Endodermal cell (in vitro differentiated cells): ENCODE results near the gene POC1B. TPM values are rescaled to one million over a fixed set of nuclear protein-coding genes. Genes with fewer than 3 reads are reported as not detected.

Experiments
- DNase-seq: peaks from one replicate; pipeline ENCODE4 v3.0.0-alpha.2; 2017
- H3K27ac ChIP-seq: 2 replicates; pipeline ENCODE4 v1.5.1; 2013; ENCODE audit warnings: mild to moderate bottlenecking, low read depth, low read length, moderate library complexity
- H3K27me3 ChIP-seq: 2 replicates; pipeline ENCODE4 v1.6.1; 2013; ENCODE audit warnings: mild to moderate bottlenecking, low read length, moderate library complexity; ENCODE audit not compliant: insufficient read depth, control insufficient read depth, poor library complexity, severe bottlenecking
- H3K36me3 ChIP-seq: 2 replicates; pipeline ENCODE4 v1.7.0; 2013; ENCODE audit warnings: mild to moderate bottlenecking, low read length, moderate library complexity; ENCODE audit not compliant: control insufficient read depth, insufficient read depth
- H3K4me1 ChIP-seq: one replicate; pipeline ENCODE4 v1.7.0; 2013; ENCODE audit warnings: low read length; ENCODE audit not compliant: control insufficient read depth, insufficient read depth
- H3K4me3 ChIP-seq: 2 replicates; pipeline ENCODE4 v1.5.1; 2013; ENCODE audit warnings: mild to moderate bottlenecking, low read length, moderate library complexity
- H3K9ac ChIP-seq: 2 replicates; pipeline ENCODE4 v1.6.1; 2013; ENCODE audit warnings: mild to moderate bottlenecking, low read length, moderate library complexity; ENCODE audit not compliant: poor library complexity, severe bottlenecking; ENCODE audit errors: extremely low read depth
- H3K9me3 ChIP-seq: 2 replicates; pipeline ENCODE4 v1.6.1; 2013; ENCODE audit warnings: mild to moderate bottlenecking, low read length, moderate library complexity; ENCODE audit not compliant: control insufficient read depth
- H3K27ac Mint-ChIP-seq: 2 replicates; pipeline ENCODE4 v1.8.0; 2020; ENCODE audit warnings: mixed read lengths
- H3K27me3 Mint-ChIP-seq: 2 replicates; pipeline ENCODE4 v1.8.0; 2021; ENCODE audit warnings: mild to moderate bottlenecking, mixed read lengths; ENCODE audit not compliant: insufficient read depth
- H3K36me3 Mint-ChIP-seq: 2 replicates; pipeline ENCODE4 v1.8.0; 2020; ENCODE audit warnings: low read depth, mixed read lengths
- H3K4me1 Mint-ChIP-seq: 2 replicates; pipeline ENCODE4 v1.8.0; 2020; ENCODE audit warnings: mixed read lengths
- H3K4me3 Mint-ChIP-seq: 2 replicates; pipeline ENCODE4 v1.8.0; 2020; ENCODE audit warnings: mild to moderate bottlenecking, moderate library complexity, mixed read lengths
- H3K9me3 Mint-ChIP-seq: 2 replicates; pipeline ENCODE4 v1.8.0; 2020; ENCODE audit warnings: mild to moderate bottlenecking, mixed read lengths
- WGBS, 2 experiments: methylation state at CpG; one replicate each; pipeline versions ENCODE4 v1.1.5 to v1.1.7; 2013; ENCODE audit warnings: missing lambda C conversion rate in 2 of 2, mixed read lengths in 1 of 2; ENCODE audit not compliant: insufficient coverage in 1 of 2, insufficient read length in 1 of 2; 5-methylcytosine and 5-hydroxymethylcytosine counted together
- total RNA-seq, 2 donors: library from RNA; stranded (reverse); fragmentation: NEBNext Ultra II Directional in 1 of 2; extraction: Animal tissue kit (Norgen Biotek cat#: 25700) in 1 of 2; gene quantifications; 2 replicates in 1 of 2; 3 replicates in 1 of 2; pipeline ENCODE4 v1.2.1, GENCODE V29; 2021
- TF ChIP-seq, protein P1 (sequence below): fragments of 200-600 bp; sonication (generic); conservative IDR thresholded peaks from 2 replicates; pipeline ENCODE4 v1.5.0; 2021; ENCODE audit warnings: antibody characterized with exemption, mild to moderate bottlenecking

Gene POC1B
- total RNA-seq, 2 donors from 2014 or later: 22.3 to 36.1 TPM

- no peaks in the 10 kb centered on the region for H3K4me1 Mint-ChIP-seq
- TF ChIP-seq, protein P1, sequence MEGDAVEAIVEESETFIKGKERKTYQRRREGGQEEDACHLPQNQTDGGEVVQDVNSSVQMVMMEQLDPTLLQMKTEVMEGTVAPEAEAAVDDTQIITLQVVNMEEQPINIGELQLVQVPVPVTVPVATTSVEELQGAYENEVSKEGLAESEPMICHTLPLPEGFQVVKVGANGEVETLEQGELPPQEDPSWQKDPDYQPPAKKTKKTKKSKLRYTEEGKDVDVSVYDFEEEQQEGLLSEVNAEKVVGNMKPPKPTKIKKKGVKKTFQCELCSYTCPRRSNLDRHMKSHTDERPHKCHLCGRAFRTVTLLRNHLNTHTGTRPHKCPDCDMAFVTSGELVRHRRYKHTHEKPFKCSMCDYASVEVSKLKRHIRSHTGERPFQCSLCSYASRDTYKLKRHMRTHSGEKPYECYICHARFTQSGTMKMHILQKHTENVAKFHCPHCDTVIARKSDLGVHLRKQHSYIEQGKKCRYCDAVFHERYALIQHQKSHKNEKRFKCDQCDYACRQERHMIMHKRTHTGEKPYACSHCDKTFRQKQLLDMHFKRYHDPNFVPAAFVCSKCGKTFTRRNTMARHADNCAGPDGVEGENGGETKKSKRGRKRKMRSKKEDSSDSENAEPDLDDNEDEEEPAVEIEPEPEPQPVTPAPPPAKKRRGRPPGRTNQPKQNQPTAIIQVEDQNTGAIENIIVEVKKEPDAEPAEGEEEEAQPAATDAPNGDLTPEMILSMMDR: no peak
- Histone ChIP-seq H3K27ac (no peak overlapping the region), H3K4me1 (no peaks in the 10 kb centered on the region), H3K27me3 (no peaks in the 10 kb centered on the region), H3K4me3 (no peak overlapping the region), H3K9ac (no peak overlapping the region), H3K36me3 (no peaks in the 10 kb centered on the region), H3K9me3 (no peaks in the 10 kb centered on the region)
- no peak overlapping the region for H3K4me3 Mint-ChIP-seq
- peaks cover 10% of the 10 kb centered on the region for H3K36me3 Mint-ChIP-seq
- no peaks in the 10 kb centered on the region for H3K27me3 Mint-ChIP-seq
- H3K27ac Mint-ChIP-seq: no peak overlapping the region
- peak; percentile 62 for DNase-seq
- WGBS, 2 experiments: 69 to 79% methylated on average over 2 of the region's 2 CpGs
- no peaks in the 10 kb centered on the region for H3K9me3 Mint-ChIP-seq
Observed at GRCh38 chr12:89486264-89486663, 39.6 kb downstream of the POC1B start.

GRCh38 chr12:89484470-89484869 is 41.4 kb downstream of the POC1B start:
- TF ChIP-seq, protein P1: no peak
- DNase-seq: no peak
- H3K27me3 ChIP-seq: no peaks in the 10 kb centered on the region
- H3K36me3 Mint-ChIP-seq: peaks cover 5% of the 10 kb centered on the region
- H3K27ac Mint-ChIP-seq: no peak overlapping the region
- H3K27me3 Mint-ChIP-seq: no peaks in the 10 kb centered on the region
- no peaks in the 10 kb centered on the region for H3K9me3 Mint-ChIP-seq
- H3K27ac ChIP-seq: no peak overlapping the region
- no peaks in the 10 kb centered on the region for H3K36me3 ChIP-seq
- no peak overlapping the region for H3K9ac ChIP-seq
- H3K9me3 ChIP-seq: no peaks in the 10 kb centered on the region
- no peak overlapping the region for H3K4me3 ChIP-seq
- WGBS, 2 experiments: 95 to 100% methylated on average over 1 of the region's 1 CpG
- H3K4me3 Mint-ChIP-seq: no peak overlapping the region
- H3K4me1 Mint-ChIP-seq: no peaks in the 10 kb centered on the region
- H3K4me1 ChIP-seq: no peaks in the 10 kb centered on the region

GRCh38 chr12:89481213-89481914 is 44.5 kb downstream of the POC1B start:
- H3K4me3 ChIP-seq: no peak overlapping the region
- H3K9me3 ChIP-seq: no peaks in the 10 kb centered on the region
- no peaks in the 10 kb centered on the region for H3K36me3 ChIP-seq
- H3K27me3 ChIP-seq: no peaks in the 10 kb centered on the region
- WGBS, 2 experiments: 95 to 100% methylated on average over 1 to 2 of the region's 2 CpGs
- TF ChIP-seq, protein P1: no peak
- H3K27ac Mint-ChIP-seq: no peak overlapping the region
- peaks cover 5% of the 10 kb centered on the region for H3K36me3 Mint-ChIP-seq
- DNase-seq: no peak
- H3K9ac ChIP-seq: no peak overlapping the region
- H3K4me1 ChIP-seq: no peaks in the 10 kb centered on the region
- H3K4me3 Mint-ChIP-seq: no peak overlapping the region
- H3K27ac ChIP-seq: no peak overlapping the region
- no peaks in the 10 kb centered on the region for H3K27me3 Mint-ChIP-seq
- H3K9me3 Mint-ChIP-seq: no peaks in the 10 kb centered on the region
- no peaks in the 10 kb centered on the region for H3K4me1 Mint-ChIP-seq
